PC-3 (cell line): ENCODE data around the gene CERK.

Source experiments
- EZH2 ChIP-seq: fragments of 300-600 bp; sonication (generic); IDR thresholded peaks from one replicate; pipeline ENCODE4 v1.6.1; 2017; ENCODE audit warnings: antibody characterized with exemption, mild to moderate bottlenecking, low read length; ENCODE audit not compliant: unreplicated experiment
- EZH2phosphoT487 ChIP-seq: fragments of 300-600 bp; sonication (generic); IDR thresholded peaks from 2 replicates; pipeline ENCODE4 v1.6.1; 2018; ENCODE audit warnings: mild to moderate bottlenecking, antibody characterized with exemption, low read length, borderline replicate concordance
- TF ChIP-seq, protein P1 (sequence below): fragments of 300-600 bp; sonication (generic); conservative IDR thresholded peaks from 2 replicates; pipeline ENCODE4 v1.5.1; 2017; ENCODE audit warnings: antibody characterized with exemption, low read depth, mild to moderate bottlenecking, low read length

DNA sequence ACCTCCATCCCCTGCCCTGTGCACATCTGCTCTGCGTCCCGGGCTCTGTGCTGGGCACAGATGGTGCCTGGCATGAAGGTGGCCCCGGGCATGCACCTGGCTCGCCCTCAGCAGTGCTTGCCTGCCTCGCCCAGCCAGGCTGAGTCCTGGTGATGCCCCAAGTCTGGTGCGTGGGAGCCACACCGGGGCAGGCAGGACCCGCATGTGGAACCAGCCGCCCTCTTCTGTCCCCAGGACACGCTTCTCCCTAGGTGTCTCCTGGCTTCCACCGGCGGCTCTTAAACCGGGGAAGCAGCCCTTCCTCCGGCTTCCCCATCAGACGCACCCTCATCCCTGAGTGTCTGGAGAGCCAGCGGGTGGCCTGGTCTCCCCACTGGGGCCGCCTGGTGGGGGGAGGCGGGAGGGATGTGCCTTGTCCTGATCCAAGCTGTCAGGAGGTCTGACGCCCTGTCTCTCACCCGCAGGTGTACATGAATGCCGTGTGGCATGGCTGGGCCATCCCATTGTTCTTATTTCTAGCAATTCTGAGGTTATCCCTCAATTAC, 72.8 kb downstream of the CERK start:
- TF ChIP-seq, protein P1, sequence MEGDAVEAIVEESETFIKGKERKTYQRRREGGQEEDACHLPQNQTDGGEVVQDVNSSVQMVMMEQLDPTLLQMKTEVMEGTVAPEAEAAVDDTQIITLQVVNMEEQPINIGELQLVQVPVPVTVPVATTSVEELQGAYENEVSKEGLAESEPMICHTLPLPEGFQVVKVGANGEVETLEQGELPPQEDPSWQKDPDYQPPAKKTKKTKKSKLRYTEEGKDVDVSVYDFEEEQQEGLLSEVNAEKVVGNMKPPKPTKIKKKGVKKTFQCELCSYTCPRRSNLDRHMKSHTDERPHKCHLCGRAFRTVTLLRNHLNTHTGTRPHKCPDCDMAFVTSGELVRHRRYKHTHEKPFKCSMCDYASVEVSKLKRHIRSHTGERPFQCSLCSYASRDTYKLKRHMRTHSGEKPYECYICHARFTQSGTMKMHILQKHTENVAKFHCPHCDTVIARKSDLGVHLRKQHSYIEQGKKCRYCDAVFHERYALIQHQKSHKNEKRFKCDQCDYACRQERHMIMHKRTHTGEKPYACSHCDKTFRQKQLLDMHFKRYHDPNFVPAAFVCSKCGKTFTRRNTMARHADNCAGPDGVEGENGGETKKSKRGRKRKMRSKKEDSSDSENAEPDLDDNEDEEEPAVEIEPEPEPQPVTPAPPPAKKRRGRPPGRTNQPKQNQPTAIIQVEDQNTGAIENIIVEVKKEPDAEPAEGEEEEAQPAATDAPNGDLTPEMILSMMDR: no peak
- TF ChIP-seq EZH2phosphoT487 (no peak), EZH2 (no peak)
